ENCODE results near the gene DCUN1D2.
"Not testable (repeated sequence)": the region's sequence is repeated elsewhere in the genome, so short reads cannot be mapped to it uniquely, and the experiment has no call there.

Gene DCUN1D2

GRCh38 chr13:113471844-113472243, 18.7 kb downstream of the DCUN1D2 start:
- FAIRE-seq (no peak), DNase-seq (ENCODE audit: insufficient read length, low spot score) (no peak)
- no peak for TF ChIP-seq POLR2A (IDR thresholded peaks at IDR 0.05; ENCODE audit: low read depth, low read length)
- TF ChIP-seq TAF1 (IDR thresholded peaks at IDR 0.05; ENCODE audit: low read depth, low read length), result no peak
- no peak for TF ChIP-seq SPI1 (IDR thresholded peaks at IDR 0.05; ENCODE audit: low read depth, low read length)
- TF ChIP-seq POU2F2 (IDR thresholded peaks at IDR 0.05; ENCODE audit: low read depth, low read length), result no peak
- TF ChIP-seq POLR2AphosphoS5 (IDR thresholded peaks at IDR 0.05; ENCODE audit: low read depth, low read length), result no peak
- no peak for TF ChIP-seq PAX5 (IDR thresholded peaks at IDR 0.05; ENCODE audit: insufficient read depth, low read length, severe bottlenecking)

GRCh38 chr13:113470635-113471163, 19.8 kb downstream of the DCUN1D2 start:
- FAIRE-seq; DNase-seq (ENCODE audit: insufficient read length, low spot score): not testable (repeated sequence)

- DNase-seq (ENCODE audit: insufficient read length, low spot score), result no peak
- TF ChIP-seq POLR2A (IDR thresholded peaks at IDR 0.05; ENCODE audit: low read depth, low read length) (no peak), TAF1 (IDR thresholded peaks at IDR 0.05; ENCODE audit: low read depth, low read length) (no peak), SPI1 (IDR thresholded peaks at IDR 0.05; ENCODE audit: low read depth, low read length) (no peak), POLR2AphosphoS5 (IDR thresholded peaks at IDR 0.05; ENCODE audit: low read depth, low read length) (no peak), POU2F2 (IDR thresholded peaks at IDR 0.05; ENCODE audit: low read depth, low read length) (no peak), PAX5 (IDR thresholded peaks at IDR 0.05; ENCODE audit: insufficient read depth, low read length, severe bottlenecking) (no peak)
- FAIRE-seq, result peak; percentile 52
Observed at GRCh38 chr13:113470073-113470472, 20.4 kb downstream of the DCUN1D2 start.

- DNase-seq (ENCODE audit: insufficient read length, low spot score) (no peak), FAIRE-seq (no peak)
- TF ChIP-seq TAF1 (IDR thresholded peaks at IDR 0.05; ENCODE audit: low read depth, low read length) (no peak), POU2F2 (IDR thresholded peaks at IDR 0.05; ENCODE audit: low read depth, low read length) (no peak), PAX5 (IDR thresholded peaks at IDR 0.05; ENCODE audit: insufficient read depth, low read length, severe bottlenecking) (no peak), POLR2A (IDR thresholded peaks at IDR 0.05; ENCODE audit: low read depth, low read length) (no peak), POLR2AphosphoS5 (IDR thresholded peaks at IDR 0.05; ENCODE audit: low read depth, low read length) (no peak), SPI1 (IDR thresholded peaks at IDR 0.05; ENCODE audit: low read depth, low read length) (no peak)
Observed at GRCh38 chr13:113469582-113469981, 20.9 kb downstream of the DCUN1D2 start.

- FAIRE-seq, result no peak
- no peak for TF ChIP-seq POU2F2 (IDR thresholded peaks at IDR 0.05; ENCODE audit: low read depth, low read length)
- DNase-seq (ENCODE audit: insufficient read length, low spot score), result no peak
Observed at GRCh38 chr13:113468472-113469201, 21.9 kb downstream of the DCUN1D2 start.

GRCh38 chr13:113468029-113468428, 22.5 kb downstream of the DCUN1D2 start:
- DNase-seq (ENCODE audit: insufficient read length, low spot score) (no peak), FAIRE-seq (no peak)
- no peak for TF ChIP-seq PAX5 (IDR thresholded peaks at IDR 0.05; ENCODE audit: insufficient read depth, low read length, severe bottlenecking)
- no peak for TF ChIP-seq TAF1 (IDR thresholded peaks at IDR 0.05; ENCODE audit: low read depth, low read length)
- TF ChIP-seq SPI1 (IDR thresholded peaks at IDR 0.05; ENCODE audit: low read depth, low read length), result no peak
- TF ChIP-seq POLR2A (IDR thresholded peaks at IDR 0.05; ENCODE audit: low read depth, low read length), result no peak
- TF ChIP-seq POLR2AphosphoS5 (IDR thresholded peaks at IDR 0.05; ENCODE audit: low read depth, low read length), result no peak
- no peak for TF ChIP-seq POU2F2 (IDR thresholded peaks at IDR 0.05; ENCODE audit: low read depth, low read length)

- DNase-seq (ENCODE audit: insufficient read length, low spot score), result no peak
- no peak for FAIRE-seq
- TF ChIP-seq POLR2AphosphoS5 (IDR thresholded peaks at IDR 0.05; ENCODE audit: low read depth, low read length), result no peak
- TF ChIP-seq PAX5 (IDR thresholded peaks at IDR 0.05; ENCODE audit: insufficient read depth, low read length, severe bottlenecking), result no peak
- no peak for TF ChIP-seq SPI1 (IDR thresholded peaks at IDR 0.05; ENCODE audit: low read depth, low read length)
- no peak for TF ChIP-seq POU2F2 (IDR thresholded peaks at IDR 0.05; ENCODE audit: low read depth, low read length)
- TF ChIP-seq TAF1 (IDR thresholded peaks at IDR 0.05; ENCODE audit: low read depth, low read length), result no peak
- TF ChIP-seq POLR2A (IDR thresholded peaks at IDR 0.05; ENCODE audit: low read depth, low read length), result no peak
Observed at GRCh38 chr13:113466383-113466782, 24.1 kb downstream of the DCUN1D2 start.

GRCh38 chr13:113465300-113465699, 25.2 kb downstream of the DCUN1D2 start:
- FAIRE-seq, result no peak
- no peak for TF ChIP-seq POLR2AphosphoS5 (IDR thresholded peaks at IDR 0.05; ENCODE audit: low read depth, low read length)
- no peak for TF ChIP-seq PAX5 (IDR thresholded peaks at IDR 0.05; ENCODE audit: insufficient read depth, low read length, severe bottlenecking)
- TF ChIP-seq POU2F2 (IDR thresholded peaks at IDR 0.05; ENCODE audit: low read depth, low read length), result no peak
- no peak for TF ChIP-seq POLR2A (IDR thresholded peaks at IDR 0.05; ENCODE audit: low read depth, low read length)
- TF ChIP-seq TAF1 (IDR thresholded peaks at IDR 0.05; ENCODE audit: low read depth, low read length), result no peak
- no peak for TF ChIP-seq SPI1 (IDR thresholded peaks at IDR 0.05; ENCODE audit: low read depth, low read length)

GRCh38 chr13:113464476-113464875, 26.0 kb downstream of the DCUN1D2 start:
- FAIRE-seq, result no peak
- TF ChIP-seq POLR2A (IDR thresholded peaks at IDR 0.05; ENCODE audit: low read depth, low read length) (no peak), POLR2AphosphoS5 (IDR thresholded peaks at IDR 0.05; ENCODE audit: low read depth, low read length) (no peak), PAX5 (IDR thresholded peaks at IDR 0.05; ENCODE audit: insufficient read depth, low read length, severe bottlenecking) (no peak), SPI1 (IDR thresholded peaks at IDR 0.05; ENCODE audit: low read depth, low read length) (no peak), POU2F2 (IDR thresholded peaks at IDR 0.05; ENCODE audit: low read depth, low read length) (no peak), TAF1 (IDR thresholded peaks at IDR 0.05; ENCODE audit: low read depth, low read length) (no peak)
- DNase-seq (ENCODE audit: insufficient read length, low spot score), result no peak

More at GRCh38 chr13:113465300-113465699, 25.2 kb downstream of the DCUN1D2 start:
- no peak for DNase-seq (ENCODE audit: insufficient read length, low spot score)
